GM18951 (cell line): ENCODE results near the gene RFXAP.

Source experiments
- POLR2A ChIP-seq: IDR thresholded peaks from 4 replicates; pipeline ENCODE4 v1.6.1; 2011; ENCODE audit warnings: mild to moderate bottlenecking; ENCODE audit not compliant: insufficient read length, insufficient read depth; ENCODE audit errors: extremely low read depth
- in situ Hi-C: fragments of 300-500 bp; cut with MboI; formaldehyde crosslinking; loops from one replicate; pipeline ENCODE4 v1.12.0; 2022; ENCODE audit warnings: low sequenced_read_pairs, mixed read lengths, inconsistent platforms; ENCODE audit not compliant: unreplicated experiment

The RFXAP gene

DNA sequence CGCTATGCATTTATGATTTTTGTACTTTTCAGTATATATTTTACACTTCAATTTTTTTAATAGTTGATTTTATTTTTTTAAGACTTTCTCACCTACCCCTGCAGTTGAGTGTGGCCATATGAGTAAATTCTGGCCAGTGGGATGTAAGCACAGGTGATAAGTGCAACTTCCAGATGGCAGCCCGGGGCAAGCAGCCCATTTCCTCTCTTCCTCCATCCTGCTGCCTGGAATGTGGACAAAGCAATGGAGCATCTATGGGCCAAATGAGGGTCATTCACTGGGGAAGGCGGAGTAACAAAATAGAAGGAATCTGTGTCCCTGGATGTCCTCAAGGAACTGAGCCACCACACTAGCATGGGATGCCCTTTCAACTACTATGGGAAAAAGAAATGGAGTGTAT is 12.3 kb downstream of the RFXAP start:
- in situ Hi-C loops, result no loop called here
- no peak for TF ChIP-seq POLR2A

GRCh38 chr13:36834299-36834698 is 15.3 kb downstream of the RFXAP start:
- in situ Hi-C loops, result no loop called here
- TF ChIP-seq POLR2A, result no peak

- TF ChIP-seq POLR2A, result no peak
- in situ Hi-C loops, result no loop called here
These were observed 18.5 kb downstream of the RFXAP start for GRCh38 chr13:36837354-36838092.

GRCh38 chr13:36839281-36839680 is 20.3 kb downstream of the RFXAP start:
- no peak for TF ChIP-seq POLR2A
- in situ Hi-C loops, result no loop called here

DNA sequence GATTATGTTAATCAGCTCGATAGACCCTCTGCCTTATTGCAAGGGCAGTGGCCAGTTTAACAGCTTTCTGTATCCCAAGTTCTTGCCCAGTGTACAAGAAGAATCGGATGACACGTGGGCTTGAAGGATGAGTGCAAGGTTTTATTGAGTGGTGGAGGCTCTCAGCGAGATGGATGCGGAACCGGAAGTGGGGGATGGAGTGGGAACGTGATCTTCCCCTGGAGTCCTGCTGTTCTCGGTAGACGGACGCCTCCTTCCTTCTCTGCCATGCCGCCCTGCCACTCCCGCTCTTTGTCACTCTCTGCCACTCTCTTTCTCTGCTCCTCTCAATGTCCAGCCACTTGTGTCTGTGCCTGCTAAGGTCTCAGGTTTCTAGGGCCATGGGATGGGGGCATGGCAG is 21.0 kb downstream of the RFXAP start:
- TF ChIP-seq POLR2A, result no peak
- in situ Hi-C loops, result no loop called here

- TF ChIP-seq POLR2A, result no peak
- in situ Hi-C loops, result no loop called here
These were observed 21.8 kb downstream of the RFXAP start for GRCh38 chr13:36840718-36841250.

- no peak for TF ChIP-seq POLR2A
- in situ Hi-C loops, result no loop called here
These were observed 22.4 kb downstream of the RFXAP start for GRCh38 chr13:36841391-36841790.

GRCh38 chr13:36847606-36848005 is 28.6 kb downstream of the RFXAP start:
- TF ChIP-seq POLR2A, result no peak
- in situ Hi-C loops, result no loop called here

DNA sequence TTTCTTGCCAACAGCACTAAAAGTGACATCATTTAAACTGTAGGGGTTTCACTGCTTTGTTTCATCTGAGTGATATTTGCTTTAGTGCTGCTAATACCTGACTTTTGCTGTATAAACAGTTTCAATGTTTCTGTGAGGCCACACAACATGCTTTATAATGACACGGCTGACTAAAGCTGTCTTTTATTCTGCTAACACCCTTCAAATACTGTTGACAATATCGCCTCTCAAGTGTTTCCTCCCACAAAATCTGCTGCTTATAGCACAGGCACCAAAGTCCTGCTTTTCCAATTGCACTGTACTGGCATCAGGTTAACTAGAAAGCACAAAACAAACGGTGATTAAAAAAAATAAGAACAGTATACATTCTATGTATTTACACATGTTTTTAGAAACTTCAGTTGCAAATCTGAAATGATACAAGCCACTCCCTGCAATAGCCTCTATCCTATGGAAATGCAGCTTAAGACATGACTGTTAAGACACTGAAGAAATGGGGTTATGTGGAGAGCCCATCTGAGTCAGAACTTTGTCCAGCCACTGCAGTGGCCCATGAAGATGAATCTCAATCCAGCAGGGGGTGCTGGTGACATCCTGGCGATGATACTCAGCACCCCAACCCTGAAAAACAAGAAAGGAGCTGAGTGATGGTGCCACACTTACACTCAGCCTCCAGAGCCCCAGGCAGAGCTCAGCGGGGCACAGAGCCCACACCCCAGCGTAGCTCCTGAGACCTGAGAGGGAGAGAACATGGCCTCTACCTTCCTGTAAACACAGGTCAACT is 29.4 kb downstream of the RFXAP start:
- in situ Hi-C loops, result no loop called here
- no peak for TF ChIP-seq POLR2A

DNA sequence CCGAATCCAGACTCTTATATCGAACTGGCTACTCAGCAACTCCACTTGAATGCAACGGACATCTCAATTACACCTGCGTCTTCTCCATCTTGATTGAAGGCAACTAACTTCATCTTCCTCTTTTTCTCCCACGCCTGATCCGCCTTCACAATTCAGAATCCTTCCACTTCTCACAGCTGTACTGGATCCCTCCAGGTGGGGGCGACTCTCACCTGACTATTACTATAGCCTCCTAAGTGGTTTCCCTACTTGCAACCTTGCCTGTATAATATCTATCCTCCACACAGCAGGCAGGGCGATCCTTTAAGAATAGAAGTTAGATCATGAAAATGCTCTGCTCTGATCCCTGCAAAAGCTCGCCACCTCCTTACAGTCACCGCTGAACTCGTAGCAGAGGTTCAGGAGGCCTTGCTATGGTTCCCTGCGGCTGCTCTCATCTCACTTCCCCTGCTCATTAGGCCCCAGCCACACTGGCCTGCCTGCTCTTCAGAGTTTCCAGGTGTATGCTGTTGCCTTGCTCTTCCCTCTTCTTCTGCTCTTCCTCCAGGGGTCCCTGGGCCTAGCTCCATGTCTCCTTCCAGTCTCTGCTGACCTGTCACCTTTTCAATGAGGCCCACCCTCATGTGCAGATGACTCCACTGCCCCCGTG is 31.9 kb downstream of the RFXAP start:
- no peak for TF ChIP-seq POLR2A
- in situ Hi-C loops, result loop anchor here (10.0 kb wide), 1 partner anchor 134 kb away; no protein-coding TSS in a partner anchor

GRCh38 chr13:36857253-36857652 is 38.2 kb downstream of the RFXAP start:
- in situ Hi-C loops, result loop anchor here (10.0 kb wide), 1 partner anchor 128 kb away; no protein-coding TSS in a partner anchor

GRCh38 chr13:36858290-36858689 is 39.3 kb downstream of the RFXAP start:
- in situ Hi-C loops, result loop anchor here (10.0 kb wide), 1 partner anchor 127 kb away; no protein-coding TSS in a partner anchor
- TF ChIP-seq POLR2A, result no peak

More at GRCh38 chr13:36857253-36857652, 38.2 kb downstream of the RFXAP start:
- TF ChIP-seq POLR2A, result no peak

GRCh38 chr13:36859259-36859658 is 40.2 kb downstream of the RFXAP start:
- no peak for TF ChIP-seq POLR2A
- in situ Hi-C loops, result loop anchor here (10.0 kb wide), 1 partner anchor 126 kb away; no protein-coding TSS in a partner anchor
